HepG2 (cell line): Measurements from ENCODE around the gene NLRP8. TPM values are rescaled to one million over a fixed set of nuclear protein-coding genes. Genes with fewer than 3 reads are reported as not detected.

ENCODE experiments used
- ATAC-seq: fragments of 200-7000 bp; cut with Tn5 transposase; 3 replicates; pipeline ENCODE4 v1.9.1; 2020; ENCODE audit warnings: mild to moderate bottlenecking, moderate library complexity
- BruUV-seq: library from RNA; stranded (reverse); fragments of 400-500 nt; replicated peaks from 2 replicates; lab custom pipeline; 2021; lab: Mats Ljungman, UMichigan
- CTCF ChIA-PET: fragments of 300-600 bp; formaldehyde crosslinking; extraction: SDS; loops from one replicate; lab custom pipeline; 2021; ENCODE audit warnings: low total read pairs, inconsistent platforms, low intra/inter-chr PET ratio; lab: Yijun Ruan, JAX
- POLR2A ChIA-PET: fragments of 350-600 bp; sonication (Branson Sonifier 250); formaldehyde crosslinking; loops from one replicate; lab custom pipeline; 2020; ENCODE audit warnings: antibody characterized with exemption, inconsistent platforms; lab: Yijun Ruan, JAX
- DNase-seq: peaks from one replicate; pipeline ENCODE4 v3.0.0-alpha.2; 2015; ENCODE audit warnings: low spot score
- FAIRE-seq: peaks from 3 replicates; lab custom pipeline; 2011; peaks lifted over from hg19 to GRCh38; lab: Jason Lieb, UNC
- H2AFZ ChIP-seq: one replicate; pipeline ENCODE4 v1.6.1; 2011; ENCODE audit warnings: low read length, inconsistent platforms
- H3K27ac ChIP-seq: fragments of 300-600 bp; 3 replicates; pipeline ENCODE4 v1.8.0; 2011; ENCODE audit warnings: mixed run types, mild to moderate bottlenecking, mixed read lengths, low read length, inconsistent platforms; ENCODE audit not compliant: insufficient read depth; ENCODE audit errors: extremely low read length
- H3K27me3 ChIP-seq, 2 experiments: fragments of 200-600 bp in 1 of 2; 2 replicates in 1 of 2; 3 replicates in 1 of 2; pipeline versions ENCODE4 v1.6.0 to v1.8.0; 2011; ENCODE audit warnings: low read length in 2 of 2, mild to moderate bottlenecking in 2 of 2, moderate library complexity in 2 of 2, inconsistent platforms in 1 of 2; ENCODE audit not compliant: insufficient read depth in 2 of 2, control insufficient read depth in 1 of 2
- H3K36me3 ChIP-seq, 2 experiments: fragments of 200-600 bp in 1 of 2; replicated peaks in 1 of 2; 2 replicates in 1 of 2; 3 replicates in 1 of 2; pipeline versions ENCODE4 v1.5.1 to v1.8.0; 2011; ENCODE audit warnings: low read length in 2 of 2, inconsistent platforms in 1 of 2; ENCODE audit not compliant: insufficient read depth in 2 of 2, control insufficient read depth in 1 of 2
- H3K4me1 ChIP-seq: 2 replicates; pipeline ENCODE4 v1.5.1; 2012; ENCODE audit warnings: low read length, inconsistent platforms; ENCODE audit not compliant: insufficient read depth
- H3K4me2 ChIP-seq: 2 replicates; pipeline ENCODE4 v1.6.0; 2011; ENCODE audit warnings: low read depth, low read length, inconsistent platforms
- H3K4me3 ChIP-seq, 3 experiments: fragments of 200-600 bp in 1 of 3; sonication (generic), shearing (Covaris generic) in 1 of 3; replicated peaks in 1 of 3; 2 replicates each; pipeline ENCODE4 v1.5.1; 2011 to 2016; ENCODE audit warnings: low read length in 3 of 3, inconsistent platforms in 2 of 3, low read depth in 2 of 3, mild to moderate bottlenecking in 2 of 3, control low read depth in 1 of 3, mixed read lengths in 1 of 3; ENCODE audit not compliant: insufficient read depth in 1 of 3
- H3K79me2 ChIP-seq: one replicate; pipeline ENCODE4 v1.6.1; 2011; ENCODE audit warnings: low read length, inconsistent platforms; ENCODE audit not compliant: insufficient read depth
- H3K9ac ChIP-seq: 2 replicates; pipeline ENCODE4 v1.6.0; 2011; ENCODE audit warnings: mild to moderate bottlenecking, low read depth, low read length, inconsistent platforms; ENCODE audit not compliant: insufficient read depth
- H3K9me3 ChIP-seq: 2 replicates; pipeline ENCODE4 v1.5.1; 2012; ENCODE audit warnings: mild to moderate bottlenecking, low read length
- H4K20me1 ChIP-seq: 2 replicates; pipeline ENCODE4 v1.6.0; 2011; ENCODE audit warnings: inconsistent platforms, mild to moderate bottlenecking, low read length, moderate library complexity; ENCODE audit not compliant: insufficient read depth
- ARNT2 ChIP-seq: sonication (generic); formaldehyde crosslinking; IDR thresholded peaks from 2 replicates; pipeline ENCODE4 v1.8.0; 2022; ENCODE audit warnings: mild to moderate bottlenecking, low read depth, missing genetic modification reagents, moderate library complexity
- GFI1 ChIP-seq: sonication (generic); formaldehyde crosslinking; IDR thresholded peaks from 2 replicates; pipeline ENCODE4 v1.5.0; 2020; ENCODE audit warnings: missing genetic modification reagents, mild to moderate bottlenecking, borderline replicate concordance
- GTF2F1 ChIP-seq: fragments of 150-350 bp; IDR thresholded peaks from 2 replicates; pipeline ENCODE4 v1.6.1; 2014; ENCODE audit warnings: low read length
- HNRNPL ChIP-seq: fragments of 200-400 bp; formaldehyde crosslinking; IDR thresholded peaks from 2 replicates; pipeline ENCODE4 v1.6.1; 2017; ENCODE audit warnings: mild to moderate bottlenecking, low read depth, low read length
- HOXA9 ChIP-seq: sonication (generic); formaldehyde crosslinking; IDR thresholded peaks from 2 replicates; pipeline ENCODE4 v1.8.1; 2022; ENCODE audit warnings: missing genetic modification reagents, mild to moderate bottlenecking, moderate library complexity, borderline replicate concordance
- KDM2A ChIP-seq: sonication (generic); formaldehyde crosslinking; IDR thresholded peaks from 2 replicates; pipeline ENCODE4 v1.4.0; 2020; ENCODE audit warnings: low read depth, missing genetic modification reagents, borderline replicate concordance
- NFAT5 ChIP-seq: sonication (generic); formaldehyde crosslinking; IDR thresholded peaks from 2 replicates; pipeline ENCODE4 v1.4.0; 2020; ENCODE audit warnings: missing genetic modification reagents
- RXRB ChIP-seq: IDR thresholded peaks from 2 replicates; pipeline ENCODE4 v1.6.1; 2016; ENCODE audit warnings: borderline replicate concordance, missing genetic modification reagents, missing compliant biosample characterization
- ZNF12 ChIP-seq: sonication (generic); formaldehyde crosslinking; IDR thresholded peaks from 2 replicates; pipeline ENCODE4 v1.5.0; 2020; ENCODE audit warnings: missing genetic modification reagents
- ZNF556 ChIP-seq: sonication (generic); formaldehyde crosslinking; IDR thresholded peaks from 2 replicates; pipeline ENCODE4 v1.4.0; 2020; ENCODE audit warnings: mild to moderate bottlenecking, missing genetic modification reagents, borderline replicate concordance
- ZNF558 ChIP-seq: sonication (generic); formaldehyde crosslinking; IDR thresholded peaks from 2 replicates; pipeline ENCODE4 v1.9.0; 2022; ENCODE audit warnings: mild to moderate bottlenecking, missing genetic modification reagents, borderline replicate concordance
- ZNF841 ChIP-seq: sonication (generic); formaldehyde crosslinking; IDR thresholded peaks from 2 replicates; pipeline ENCODE4 v1.8.1; 2023; ENCODE audit warnings: missing genetic modification reagents, borderline replicate concordance
- ZNF883 ChIP-seq: sonication (generic); formaldehyde crosslinking; IDR thresholded peaks from 2 replicates; pipeline ENCODE4 v1.5.1; 2020; ENCODE audit warnings: mild to moderate bottlenecking, missing genetic modification reagents; ENCODE audit errors: not compliant biosample characterization
- WGBS: methylation state at CpG from one replicate; pipeline ENCODE4 v1.1.6; 2017; ENCODE audit warnings: low lambda C conversion rate; 5-methylcytosine and 5-hydroxymethylcytosine counted together
- in situ Hi-C: cut with HindIII; loops from 2 replicates; pipeline ENCODE4 v1.10.0; 2017; ENCODE audit warnings: low pct_unique_long_range_greater_than_20kb; ENCODE audit not compliant: extremely low pct_ligation_motif_present
- intact Hi-C: fragments of 100-400 bp; cut with micrococcal nuclease; formaldehyde crosslinking; loops from one replicate; pipeline ENCODE4 v1.10.0; 2022; ENCODE audit not compliant: unreplicated experiment
- polyA plus RNA-seq, 8 experiments: library from polyadenylated mRNA; depleted of rRNA in 3 of 8; stranded (reverse) in 7 of 8; unstranded in 1 of 8; fragments of >200 nt; fragmentation: Illumina TruSeq in 4 of 8; extraction: Trizol in 4 of 8; gene quantifications; 2 replicates each; pipeline versions ENCODE4 v1.2.1 to v1.2.3, GENCODE V29; 2011 to 2016; ENCODE audit warnings: low read depth in 4 of 8, missing spikeins in 1 of 8, mixed read lengths in 1 of 8; ENCODE audit not compliant: insufficient read depth in 1 of 8
- total RNA-seq, 5 experiments: library from RNA; depleted of rRNA; stranded (reverse); fragments of >200 nt; fragmentation: Illumina TruSeq; extraction: Trizol; gene quantifications; 2 replicates each; pipeline ENCODE4 v1.2.3, GENCODE V29; 2016; ENCODE audit warnings: low read depth in 1 of 5
- TF ChIP-seq, protein P1 (sequence below): sonication (generic); formaldehyde crosslinking; IDR thresholded peaks from 2 replicates; pipeline ENCODE4 v1.5.0; 2020; ENCODE audit warnings: missing genetic modification reagents
- TF ChIP-seq, protein P2 (sequence below): sonication (generic); formaldehyde crosslinking; IDR thresholded peaks from 2 replicates; pipeline ENCODE4 v1.4.0; 2020; ENCODE audit warnings: missing genetic modification reagents; ENCODE audit errors: not compliant biosample characterization

Gene NLRP8
- total and polyA plus RNA-seq, 2 of the 13 experiments (the other 11 are each of a cell fraction or from before 2014, with no cell fraction given) = not detected

- TF ChIP-seq, protein P1, sequence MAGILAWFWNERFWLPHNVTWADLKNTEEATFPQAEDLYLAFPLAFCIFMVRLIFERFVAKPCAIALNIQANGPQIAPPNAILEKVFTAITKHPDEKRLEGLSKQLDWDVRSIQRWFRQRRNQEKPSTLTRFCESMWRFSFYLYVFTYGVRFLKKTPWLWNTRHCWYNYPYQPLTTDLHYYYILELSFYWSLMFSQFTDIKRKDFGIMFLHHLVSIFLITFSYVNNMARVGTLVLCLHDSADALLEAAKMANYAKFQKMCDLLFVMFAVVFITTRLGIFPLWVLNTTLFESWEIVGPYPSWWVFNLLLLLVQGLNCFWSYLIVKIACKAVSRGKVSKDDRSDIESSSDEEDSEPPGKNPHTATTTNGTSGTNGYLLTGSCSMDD = no peak
- no peak for TF ChIP-seq ARNT2
- no peak for TF ChIP-seq ZNF558 (CRISPR knock-in tag)
- no peak for TF ChIP-seq HNRNPL
Measured at GRCh38 chr19:55901369-55902079, 46.1 kb upstream of the NLRP8 start (continued).

- 23% methylated on average over 7 of the region's 9 CpGs for WGBS
- in situ Hi-C loops (no loop called here), intact Hi-C loops (no loop called here)
- H2AFZ ChIP-seq = no peak overlapping the region
- H3K4me1 ChIP-seq = no peaks in the 10 kb centered on the region
- no peaks in the 10 kb centered on the region for H3K79me2 ChIP-seq
- ATAC-seq (no peak), FAIRE-seq (no peak), DNase-seq (no peak)
- peaks cover 0 to 10% of the 10 kb centered on the region in 2 experiments; a peak in 2 of 5 replicates for H3K27me3 ChIP-seq
- H4K20me1 ChIP-seq = no peaks in the 10 kb centered on the region
- CTCF ChIA-PET = no interaction called here
- no peak overlapping the region for H3K9ac ChIP-seq
- no TSS peak for BruUV-seq
- no peaks in the 10 kb centered on the region for H3K36me3 ChIP-seq
- POLR2A ChIA-PET = no interaction called here
- no peak overlapping the region for H3K4me3 ChIP-seq
- no peak overlapping the region for H3K27ac ChIP-seq
- H3K9me3 ChIP-seq = no peaks in the 10 kb centered on the region
- no peak overlapping the region for H3K4me2 ChIP-seq
- TF ChIP-seq ZNF841 (CRISPR knock-in tag) (no peak), GFI1 (CRISPR knock-in tag) (no peak), ZNF556 (CRISPR knock-in tag) (no peak), HOXA9 (no peak), NFAT5 (CRISPR knock-in tag) (no peak), GTF2F1 (no peak), RXRB (CRISPR knock-in tag) (no peak), ZNF12 (CRISPR knock-in tag) (no peak), KDM2A (CRISPR knock-in tag) (no peak), ZNF883 (CRISPR knock-in tag) (no peak)
- TF ChIP-seq, protein P2, sequence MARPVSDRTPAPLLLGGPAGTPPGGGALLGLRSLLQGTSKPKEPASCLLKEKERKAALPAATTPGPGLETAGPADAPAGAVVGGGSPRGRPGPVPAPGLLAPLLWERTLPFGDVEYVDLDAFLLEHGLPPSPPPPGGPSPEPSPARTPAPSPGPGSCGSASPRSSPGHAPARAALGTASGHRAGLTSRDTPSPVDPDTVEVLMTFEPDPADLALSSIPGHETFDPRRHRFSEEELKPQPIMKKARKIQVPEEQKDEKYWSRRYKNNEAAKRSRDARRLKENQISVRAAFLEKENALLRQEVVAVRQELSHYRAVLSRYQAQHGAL = no peak
Measured at GRCh38 chr19:55902080-55902751, 45.4 kb upstream of the NLRP8 start.
